Measurements from ENCODE around the gene DACH2.
A peak's percentile ranks its signal among the peaks of the same experiment; 100 is the strongest.

Gene DACH2

DNA sequence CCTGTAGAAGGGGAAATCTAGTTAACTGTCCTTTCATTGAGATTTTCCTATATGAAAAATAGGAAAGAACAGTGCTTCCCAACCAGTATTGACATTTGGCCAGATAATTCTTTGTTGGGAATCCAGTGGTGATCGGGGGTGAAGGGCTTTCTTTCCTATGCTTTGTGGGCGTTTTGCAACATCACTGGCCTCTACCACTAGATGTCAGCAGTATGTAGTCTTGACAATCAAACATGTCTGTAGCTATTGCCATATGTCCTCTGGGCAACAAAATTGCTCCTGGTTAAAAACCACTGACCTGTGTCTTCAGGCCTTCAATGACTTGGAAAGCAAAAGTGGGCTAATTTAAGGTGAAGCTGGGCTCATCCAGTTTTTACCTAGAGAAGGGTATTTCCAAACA, 658.5 kb downstream of the DACH2 start:
- no peak overlapping the region for H3K4me3 ChIP-seq (ENCODE audit: low read depth, low read length)
- no peaks in the 10 kb centered on the region for H3K9me3 ChIP-seq
- H3K27me3 ChIP-seq = no peaks in the 10 kb centered on the region
- TF ChIP-seq, protein P1, sequence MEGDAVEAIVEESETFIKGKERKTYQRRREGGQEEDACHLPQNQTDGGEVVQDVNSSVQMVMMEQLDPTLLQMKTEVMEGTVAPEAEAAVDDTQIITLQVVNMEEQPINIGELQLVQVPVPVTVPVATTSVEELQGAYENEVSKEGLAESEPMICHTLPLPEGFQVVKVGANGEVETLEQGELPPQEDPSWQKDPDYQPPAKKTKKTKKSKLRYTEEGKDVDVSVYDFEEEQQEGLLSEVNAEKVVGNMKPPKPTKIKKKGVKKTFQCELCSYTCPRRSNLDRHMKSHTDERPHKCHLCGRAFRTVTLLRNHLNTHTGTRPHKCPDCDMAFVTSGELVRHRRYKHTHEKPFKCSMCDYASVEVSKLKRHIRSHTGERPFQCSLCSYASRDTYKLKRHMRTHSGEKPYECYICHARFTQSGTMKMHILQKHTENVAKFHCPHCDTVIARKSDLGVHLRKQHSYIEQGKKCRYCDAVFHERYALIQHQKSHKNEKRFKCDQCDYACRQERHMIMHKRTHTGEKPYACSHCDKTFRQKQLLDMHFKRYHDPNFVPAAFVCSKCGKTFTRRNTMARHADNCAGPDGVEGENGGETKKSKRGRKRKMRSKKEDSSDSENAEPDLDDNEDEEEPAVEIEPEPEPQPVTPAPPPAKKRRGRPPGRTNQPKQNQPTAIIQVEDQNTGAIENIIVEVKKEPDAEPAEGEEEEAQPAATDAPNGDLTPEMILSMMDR (IDR thresholded peaks at IDR 0.05; ENCODE audit: low read depth, low read length) = peak; percentile 28; the same call in 1 of the 2 replicates
- no peaks in the 10 kb centered on the region for H3K36me3 ChIP-seq
- no peaks in the 10 kb centered on the region for H3K4me1 ChIP-seq
- DNase-seq = no peak

DNA sequence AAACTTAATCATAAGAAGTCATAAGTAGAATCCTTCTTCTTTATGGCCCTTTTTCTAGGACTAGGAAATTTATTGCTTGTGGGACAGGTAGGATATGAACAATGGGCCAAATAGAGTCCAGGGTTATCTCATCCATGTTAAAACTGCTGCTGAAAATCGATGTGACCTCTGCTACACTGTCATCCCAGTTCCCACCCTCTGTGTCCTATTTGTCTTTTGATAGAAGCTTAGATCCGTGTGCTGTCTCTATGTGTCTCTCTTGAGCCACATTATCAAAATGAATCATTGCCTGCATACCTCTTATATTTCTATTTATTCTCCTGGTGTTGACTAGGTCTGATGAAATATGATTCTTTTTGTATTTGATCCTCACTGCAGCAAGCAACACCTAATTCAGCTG, 661.4 kb downstream of the DACH2 start:
- H3K27me3 ChIP-seq = no peaks in the 10 kb centered on the region
- H3K36me3 ChIP-seq = no peaks in the 10 kb centered on the region
- H3K4me3 ChIP-seq (ENCODE audit: low read depth, low read length) = no peak overlapping the region
- H3K9me3 ChIP-seq = no peaks in the 10 kb centered on the region
- no peak for DNase-seq
- H3K4me1 ChIP-seq = no peaks in the 10 kb centered on the region
- TF ChIP-seq, protein P1 (IDR thresholded peaks at IDR 0.05; ENCODE audit: low read depth, low read length) = no peak

DNA sequence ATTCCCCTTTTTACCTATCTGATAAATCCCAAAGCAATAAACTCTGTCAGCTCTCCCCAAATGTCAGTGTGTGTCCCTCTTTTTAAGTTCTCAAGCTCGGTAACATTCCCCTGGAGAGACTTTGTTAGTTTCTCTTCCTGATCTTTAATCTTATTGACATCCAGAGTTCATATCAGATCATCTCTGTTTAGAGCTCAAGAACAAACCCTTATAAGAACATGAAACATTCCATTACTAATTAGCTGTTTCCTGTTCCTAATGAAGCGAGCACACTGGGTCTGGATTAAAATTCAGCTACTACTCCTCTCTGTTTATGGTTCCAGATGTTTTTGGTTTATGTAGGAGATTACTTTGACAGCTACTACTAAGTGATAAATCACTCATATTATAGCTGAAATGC, 681.5 kb downstream of the DACH2 start:
- TF ChIP-seq, protein P1 (IDR thresholded peaks at IDR 0.05; ENCODE audit: low read depth, low read length) = no peak
- Histone ChIP-seq H3K36me3 (no peaks in the 10 kb centered on the region), H3K9me3 (no peaks in the 10 kb centered on the region), H3K27me3 (no peaks in the 10 kb centered on the region), H3K4me3 (ENCODE audit: low read depth, low read length) (no peak overlapping the region), H3K4me1 (no peaks in the 10 kb centered on the region)
- no peak for DNase-seq

DNA sequence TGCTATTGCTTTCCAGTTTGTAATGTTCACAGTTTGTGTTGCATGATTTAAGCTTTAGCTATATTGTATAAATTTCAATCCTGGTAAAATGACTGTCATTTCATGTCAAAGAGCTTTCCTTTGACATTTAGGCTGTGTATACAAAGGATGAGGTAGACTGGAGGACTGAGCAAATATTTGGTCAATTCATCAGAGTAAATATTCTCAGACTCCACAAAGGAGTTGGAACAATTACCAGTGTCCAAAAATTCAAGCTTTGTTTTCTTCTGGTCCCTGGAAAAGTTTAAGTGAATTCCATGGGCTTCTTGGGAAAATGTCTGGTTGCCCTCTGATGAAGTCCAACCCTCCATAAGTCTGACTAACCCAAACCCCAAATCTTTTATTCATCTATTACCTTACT, 682.4 kb downstream of the DACH2 start:
- H3K9me3 ChIP-seq = no peaks in the 10 kb centered on the region
- no peak overlapping the region for H3K4me3 ChIP-seq (ENCODE audit: low read depth, low read length)
- no peaks in the 10 kb centered on the region for H3K27me3 ChIP-seq
- DNase-seq = no peak
- H3K36me3 ChIP-seq = no peaks in the 10 kb centered on the region
- TF ChIP-seq, protein P1 (IDR thresholded peaks at IDR 0.05; ENCODE audit: low read depth, low read length) = no peak
- H3K4me1 ChIP-seq = no peaks in the 10 kb centered on the region

DNA sequence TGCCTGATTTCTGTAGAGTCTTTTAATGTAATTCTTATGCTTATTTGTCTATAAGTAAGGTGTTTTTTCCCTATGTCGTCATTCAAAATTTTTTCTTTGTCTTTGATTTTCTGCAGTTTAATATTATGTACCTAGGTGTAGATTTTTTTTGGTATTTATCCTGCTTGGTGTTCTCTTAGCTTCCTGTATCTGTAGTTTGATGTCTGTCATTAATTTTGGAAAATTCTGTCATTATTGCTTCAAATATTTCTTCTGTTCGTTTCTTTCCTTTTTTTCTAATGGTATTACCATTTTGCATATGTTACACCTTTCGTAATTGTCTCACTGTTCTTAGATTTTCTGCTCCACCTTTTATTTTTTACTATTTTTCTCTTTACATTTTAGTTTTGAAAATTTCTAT, 696.9 kb downstream of the DACH2 start:
- DNase-seq = no peak
- no peaks in the 10 kb centered on the region for H3K27me3 ChIP-seq
- no peak overlapping the region for H3K4me3 ChIP-seq (ENCODE audit: low read depth, low read length)
- TF ChIP-seq, protein P1 (IDR thresholded peaks at IDR 0.05; ENCODE audit: low read depth, low read length) = no peak
- no peaks in the 10 kb centered on the region for H3K4me1 ChIP-seq
- H3K36me3 ChIP-seq = no peaks in the 10 kb centered on the region
- H3K9me3 ChIP-seq = no peaks in the 10 kb centered on the region
